Calu3 (cell line): ENCODE data around the gene CDC42SE2. TPM values are rescaled to one million over a fixed set of nuclear protein-coding genes. Genes with fewer than 3 reads are reported as not detected.
"Not testable (repeated sequence)": the region's sequence is repeated elsewhere in the genome, so short reads cannot be mapped to it uniquely, and the experiment has no call there.

Experiments
- BruUV-seq: library from RNA; stranded (reverse); fragments of 400-500 nt; replicated peaks from 2 replicates; lab custom pipeline; 2021; lab: Mats Ljungman, UMichigan
- CTCF ChIA-PET: fragments of 300-600 bp; sonication (Branson Sonifier 250); formaldehyde crosslinking; loops from one replicate; lab custom pipeline; 2022; ENCODE audit warnings: antibody characterized with exemption; lab: Charles Lee
- DNase-seq: peaks from one replicate; pipeline ENCODE4 v3.0.0; 2022
- H3K27ac Mint-ChIP-seq: one replicate; pipeline ENCODE4 v1.8.0; 2022; ENCODE audit warnings: mixed read lengths; ENCODE audit not compliant: unreplicated experiment
- H3K27me3 Mint-ChIP-seq: one replicate; pipeline ENCODE4 v1.8.0; 2022; ENCODE audit warnings: mixed read lengths; ENCODE audit not compliant: unreplicated experiment
- H3K36me3 Mint-ChIP-seq: one replicate; pipeline ENCODE4 v1.8.0; 2022; ENCODE audit warnings: mild to moderate bottlenecking, moderate library complexity, mixed read lengths; ENCODE audit not compliant: insufficient read depth, unreplicated experiment
- H3K4me1 Mint-ChIP-seq: one replicate; pipeline ENCODE4 v1.8.0; 2022; ENCODE audit warnings: mild to moderate bottlenecking, low read depth, mixed read lengths; ENCODE audit not compliant: unreplicated experiment
- H3K4me3 Mint-ChIP-seq: one replicate; pipeline ENCODE4 v1.8.0; 2022; ENCODE audit warnings: mild to moderate bottlenecking, low read depth, moderate library complexity, mixed read lengths; ENCODE audit not compliant: unreplicated experiment
- H3K9me3 Mint-ChIP-seq: one replicate; pipeline ENCODE4 v1.8.0; 2022; ENCODE audit warnings: low read depth, mixed read lengths; ENCODE audit not compliant: unreplicated experiment
- intact Hi-C: fragments of 100-400 bp; cut with micrococcal nuclease; formaldehyde crosslinking; loops from one replicate; pipeline ENCODE4 v1.10.0; 2022; ENCODE audit not compliant: unreplicated experiment
- total RNA-seq: library from RNA; stranded (reverse); gene quantifications from 2 replicates; pipeline ENCODE4 v1.2.3, GENCODE V29; 2022
- TF ChIP-seq, protein P1 (sequence below): fragments of 200-600 bp; IDR thresholded peaks from one replicate; pipeline ENCODE4 v1.8.0; 2022; ENCODE audit warnings: antibody characterized with exemption; ENCODE audit not compliant: unreplicated experiment

Gene CDC42SE2
- total RNA-seq, 1 experiment from 2014 or later = 63.9 TPM

DNA sequence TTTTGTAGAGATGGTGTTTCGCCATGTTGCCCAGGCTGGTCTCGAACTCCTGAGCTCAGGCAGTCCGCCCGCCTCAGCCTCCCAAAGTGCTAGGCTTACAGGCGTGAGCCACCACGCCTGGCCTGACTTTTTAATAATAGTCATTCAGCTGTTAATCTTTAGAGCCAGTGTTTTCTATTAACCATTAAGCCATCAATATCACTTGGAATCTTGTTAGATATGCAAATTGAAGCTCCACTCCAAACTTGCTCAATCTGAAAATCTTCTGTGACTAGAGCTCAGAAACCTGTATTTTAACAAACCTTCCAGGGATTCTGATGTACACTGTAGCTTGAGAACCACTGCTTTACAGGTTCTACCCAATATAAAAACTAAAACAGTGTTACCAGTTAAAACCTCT is 113.5 kb downstream of the CDC42SE2 start:
- H3K27me3 Mint-ChIP-seq = no peaks in the 10 kb centered on the region
- no peak overlapping the region for H3K4me3 Mint-ChIP-seq
- peaks cover 7% of the 10 kb centered on the region for H3K36me3 Mint-ChIP-seq
- peaks cover 2% of the 10 kb centered on the region for H3K9me3 Mint-ChIP-seq
- DNase-seq = no peak
- CTCF ChIA-PET = interaction anchor here (0.6 to 1.7 kb wide), 8 partner anchors 15 to 820 kb away, joined by 3 to 8 read pairs (median 4); partner anchors contain the start of gene HINT1
- TF ChIP-seq, protein P1, sequence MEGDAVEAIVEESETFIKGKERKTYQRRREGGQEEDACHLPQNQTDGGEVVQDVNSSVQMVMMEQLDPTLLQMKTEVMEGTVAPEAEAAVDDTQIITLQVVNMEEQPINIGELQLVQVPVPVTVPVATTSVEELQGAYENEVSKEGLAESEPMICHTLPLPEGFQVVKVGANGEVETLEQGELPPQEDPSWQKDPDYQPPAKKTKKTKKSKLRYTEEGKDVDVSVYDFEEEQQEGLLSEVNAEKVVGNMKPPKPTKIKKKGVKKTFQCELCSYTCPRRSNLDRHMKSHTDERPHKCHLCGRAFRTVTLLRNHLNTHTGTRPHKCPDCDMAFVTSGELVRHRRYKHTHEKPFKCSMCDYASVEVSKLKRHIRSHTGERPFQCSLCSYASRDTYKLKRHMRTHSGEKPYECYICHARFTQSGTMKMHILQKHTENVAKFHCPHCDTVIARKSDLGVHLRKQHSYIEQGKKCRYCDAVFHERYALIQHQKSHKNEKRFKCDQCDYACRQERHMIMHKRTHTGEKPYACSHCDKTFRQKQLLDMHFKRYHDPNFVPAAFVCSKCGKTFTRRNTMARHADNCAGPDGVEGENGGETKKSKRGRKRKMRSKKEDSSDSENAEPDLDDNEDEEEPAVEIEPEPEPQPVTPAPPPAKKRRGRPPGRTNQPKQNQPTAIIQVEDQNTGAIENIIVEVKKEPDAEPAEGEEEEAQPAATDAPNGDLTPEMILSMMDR = no peak
- intact Hi-C loops = loop anchor here (5.0 kb wide), 1 partner anchor 95 kb away; no protein-coding TSS in a partner anchor
- peak overlapping the region; percentile 60 for H3K27ac Mint-ChIP-seq
- no TSS peak for BruUV-seq
- H3K4me1 Mint-ChIP-seq = peaks cover 49% of the 10 kb centered on the region

DNA sequence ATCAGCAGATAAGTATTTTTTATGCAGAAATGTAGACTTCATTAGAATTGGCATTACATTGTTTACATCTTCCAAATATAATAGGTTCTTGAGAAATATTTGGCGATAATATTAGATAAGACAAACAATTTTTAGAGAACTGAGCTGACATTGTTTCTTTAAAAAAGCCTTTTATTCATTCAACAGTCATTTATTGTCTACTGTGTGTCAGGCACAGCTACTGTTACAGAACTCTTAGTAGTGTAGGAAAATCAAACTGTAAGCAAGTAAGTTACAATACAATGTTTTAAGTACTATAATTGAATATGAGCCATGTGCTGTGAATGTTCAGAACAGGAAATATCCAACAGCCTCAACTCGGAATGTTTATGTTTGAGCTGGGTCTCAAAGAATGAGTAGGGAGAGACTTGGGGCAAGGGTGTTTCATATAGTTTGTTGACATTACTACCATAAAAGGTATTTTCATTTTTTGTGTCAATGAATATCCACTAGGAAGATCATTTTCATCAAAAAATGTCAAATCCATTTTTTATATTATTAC is 114.0 kb downstream of the CDC42SE2 start:
- Mint-ChIP-seq H3K9me3 (peaks cover 2% of the 10 kb centered on the region), H3K27me3 (no peaks in the 10 kb centered on the region), H3K36me3 (peaks cover 10% of the 10 kb centered on the region), H3K4me1 (peaks cover 51% of the 10 kb centered on the region), H3K27ac (peak overlapping the region; percentile 60), H3K4me3 (no peak overlapping the region)
- BruUV-seq = no TSS peak
- DNase-seq = no peak
- TF ChIP-seq, protein P1 = no peak
- intact Hi-C loops = loop anchor here (2.0 to 5.0 kb wide), 2 partner anchors 96 to 113 kb away; partner anchors contain the start of gene CDC42SE2
- CTCF ChIA-PET = interaction anchor here (0.6 to 1.7 kb wide), 8 partner anchors 15 to 820 kb away, joined by 3 to 8 read pairs (median 4); partner anchors contain the start of gene HINT1

DNA sequence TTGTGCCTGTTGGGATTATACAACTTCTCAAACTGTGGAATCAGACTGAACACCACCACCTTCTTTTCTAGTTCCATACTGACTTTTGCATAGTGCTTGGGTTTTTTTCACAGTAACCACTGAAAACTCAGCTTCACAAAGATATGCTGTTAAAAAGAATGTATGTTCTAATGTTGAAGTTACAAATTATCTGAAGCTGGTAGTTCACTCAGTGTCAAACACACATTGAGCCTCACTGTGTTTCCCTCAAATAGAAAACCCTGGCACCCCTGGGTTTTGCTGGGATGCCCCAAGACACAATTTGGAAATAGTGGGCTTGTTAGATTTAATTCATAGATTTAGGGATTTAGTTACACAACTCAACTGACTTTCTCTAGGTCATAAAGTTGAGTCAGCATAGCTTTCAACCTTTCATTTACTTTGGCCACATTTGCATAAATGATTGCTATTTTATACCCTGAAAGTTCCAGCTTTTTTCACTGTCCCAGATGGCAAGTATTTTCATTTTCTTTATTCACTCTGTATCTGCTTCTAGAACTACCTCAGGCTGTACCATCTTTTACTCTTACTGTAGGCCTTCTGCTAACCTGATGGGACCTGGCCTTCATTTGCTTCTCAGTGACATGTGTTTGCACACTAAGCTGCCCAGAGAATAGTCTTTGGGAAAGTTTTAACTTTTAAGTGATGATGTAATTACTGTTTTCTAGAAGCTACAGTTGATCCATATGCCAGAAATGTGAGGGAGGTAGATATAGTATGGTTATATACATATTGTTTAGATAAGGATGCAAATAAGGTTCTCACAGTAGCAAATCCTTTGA is 115.1 kb downstream of the CDC42SE2 start:
- DNase-seq = no peak
- Mint-ChIP-seq H3K27ac (peak overlapping the region; percentile 93), H3K4me1 (peaks cover 41% of the 10 kb centered on the region)

DNA sequence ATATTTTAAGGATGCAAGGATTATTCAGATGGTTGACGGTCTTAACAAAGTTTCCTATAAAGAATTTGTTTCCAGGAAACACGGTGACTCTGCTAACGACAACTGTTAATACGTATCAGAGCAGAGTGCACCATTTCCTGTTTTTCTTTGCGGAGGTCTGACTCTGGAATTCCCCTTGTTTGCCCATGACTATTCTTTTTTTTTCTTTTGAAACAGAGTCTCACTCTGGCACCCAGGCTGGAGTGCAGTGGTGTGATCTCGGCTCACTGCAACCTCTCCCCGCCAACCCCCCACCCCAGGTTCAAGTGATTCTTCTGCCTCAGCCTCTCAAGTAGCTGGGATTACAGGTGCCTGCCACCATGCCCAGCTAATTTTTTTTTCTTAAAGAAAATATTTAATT is 115.9 kb downstream of the CDC42SE2 start:
- peak overlapping the region; percentile 38 for H3K4me3 Mint-ChIP-seq
- intact Hi-C loops = loop anchor here (2.0 to 5.0 kb wide), 4 partner anchors 97 to 267 kb away; partner anchors contain the start of gene CDC42SE2
- H3K27me3 Mint-ChIP-seq = no peaks in the 10 kb centered on the region
- DNase-seq = peak; percentile 64
- H3K9me3 Mint-ChIP-seq = peaks cover 2% of the 10 kb centered on the region
- no TSS peak for BruUV-seq
- peaks cover 18% of the 10 kb centered on the region for H3K36me3 Mint-ChIP-seq
- peak overlapping the region; percentile 93 for H3K27ac Mint-ChIP-seq
- TF ChIP-seq, protein P1 = no peak
- H3K4me1 Mint-ChIP-seq = peaks cover 41% of the 10 kb centered on the region
- CTCF ChIA-PET = interaction anchor here (1.1 kb wide), 1 partner anchor 115 kb away, joined by 3 read pairs; the partner anchor contains the start of gene CDC42SE2

More for the DNA sequence above, 115.1 kb downstream of the CDC42SE2 start:
- Mint-ChIP-seq H3K9me3 (peaks cover 2% of the 10 kb centered on the region), H3K4me3 (peak overlapping the region; percentile 38), H3K36me3 (peaks cover 13% of the 10 kb centered on the region), H3K27me3 (no peaks in the 10 kb centered on the region)
- CTCF ChIA-PET = interaction anchor here (0.5 to 1.7 kb wide), 5 partner anchors 53 to 214 kb away, joined by 3 to 8 read pairs (median 5); partner anchors contain the start of genes CDC42SE2 and HINT1
- no TSS peak for BruUV-seq
- TF ChIP-seq, protein P1 = no peak
- intact Hi-C loops = loop anchor here (2.0 to 5.0 kb wide), 2 partner anchors 97 to 114 kb away; partner anchors contain the start of gene CDC42SE2

DNA sequence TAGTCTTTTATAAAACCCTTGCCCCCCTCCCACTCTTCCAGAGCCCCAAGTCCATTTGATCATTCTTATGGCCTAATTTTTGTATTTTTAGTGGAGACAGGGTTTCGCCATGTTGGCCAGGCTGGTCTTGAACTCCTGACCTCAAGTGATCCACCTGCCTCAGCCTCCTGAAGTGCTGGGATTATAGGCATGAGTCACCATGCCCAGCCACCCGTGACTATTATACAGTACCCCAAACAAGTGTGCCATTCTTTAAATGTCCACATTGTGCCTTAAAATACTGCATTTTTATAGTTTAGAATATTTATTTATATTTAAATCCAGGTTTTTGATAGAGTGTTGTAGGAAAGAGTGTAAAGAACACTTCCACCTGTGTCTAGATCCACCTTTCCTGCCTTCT is 116.4 kb downstream of the CDC42SE2 start:
- TSS peak; percentile 69 for BruUV-seq
- CTCF ChIA-PET, DNase-seq, H3K9me3 Mint-ChIP-seq, H3K27me3 Mint-ChIP-seq: not testable (repeated sequence)
- Mint-ChIP-seq H3K36me3 (peaks cover 18% of the 10 kb centered on the region), H3K4me1 (peaks cover 38% of the 10 kb centered on the region), H3K27ac (peak overlapping the region; percentile 93), H3K4me3 (peak overlapping the region; percentile 38)
- intact Hi-C loops = loop anchor here (5.0 kb wide), 2 partner anchors 218 to 268 kb away; no protein-coding TSS in a partner anchor
